C1 segment of cervical spinal cord (tissue), 14 donors: Measurements from ENCODE around the gene PDXP.
"Not testable (repeated sequence)": the region's sequence is repeated elsewhere in the genome, so short reads cannot be mapped to it uniquely, and the experiment has no call there.

Experiments used
- DNase-seq, 14 donors: peaks; one replicate each; lab custom pipeline; 2025; lab: John Stamatoyannopoulos, UW

PDXP gene, protein sequence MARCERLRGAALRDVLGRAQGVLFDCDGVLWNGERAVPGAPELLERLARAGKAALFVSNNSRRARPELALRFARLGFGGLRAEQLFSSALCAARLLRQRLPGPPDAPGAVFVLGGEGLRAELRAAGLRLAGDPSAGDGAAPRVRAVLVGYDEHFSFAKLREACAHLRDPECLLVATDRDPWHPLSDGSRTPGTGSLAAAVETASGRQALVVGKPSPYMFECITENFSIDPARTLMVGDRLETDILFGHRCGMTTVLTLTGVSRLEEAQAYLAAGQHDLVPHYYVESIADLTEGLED

DNA sequence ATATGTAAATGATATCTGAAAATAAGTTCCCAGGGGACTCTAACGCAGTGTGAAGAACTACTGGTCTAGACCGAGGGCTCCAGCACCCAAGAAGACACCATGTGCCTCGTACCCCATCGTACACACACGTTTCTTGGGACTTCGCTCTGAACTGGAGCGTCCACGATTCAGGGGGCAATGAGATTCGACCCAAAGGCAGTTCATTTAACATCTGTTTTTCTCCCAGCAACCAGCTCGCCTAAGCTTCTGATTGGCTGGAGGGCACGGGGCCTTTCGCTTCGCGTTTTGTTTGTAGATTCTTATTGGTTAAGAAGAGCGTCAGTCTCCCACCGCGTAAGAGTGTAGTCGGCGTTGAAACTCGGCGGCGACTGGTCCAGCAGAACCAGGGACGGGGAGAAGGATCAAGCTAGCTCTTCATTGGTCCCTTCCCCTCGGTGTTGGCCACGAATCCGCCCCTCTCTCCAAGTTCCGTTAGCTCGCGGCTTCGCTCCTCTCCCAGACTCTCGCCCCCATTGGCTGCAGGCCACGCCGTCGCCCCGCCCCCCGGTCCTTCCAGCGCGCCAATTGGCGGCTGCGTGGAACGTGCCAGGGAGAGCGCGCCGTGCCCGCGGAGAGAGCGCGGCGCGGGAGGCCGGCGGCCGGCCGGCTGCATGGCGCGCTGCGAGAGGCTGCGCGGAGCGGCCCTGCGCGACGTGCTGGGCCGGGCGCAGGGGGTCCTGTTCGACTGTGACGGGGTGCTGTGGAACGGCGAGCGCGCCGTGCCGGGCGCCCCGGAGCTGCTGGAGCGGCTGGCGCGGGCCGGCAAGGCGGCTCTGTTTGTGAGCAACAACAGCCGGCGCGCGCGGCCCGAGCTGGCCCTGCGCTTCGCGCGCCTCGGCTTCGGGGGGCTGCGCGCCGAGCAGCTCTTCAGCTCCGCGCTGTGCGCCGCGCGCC is at the start of gene PDXP:
PDXP (plus strand) TSS at position 591 of the 933 bp plus-strand sequence; CDS start at position 651, 60 bp downstream.
- DNase-seq, result peak; percentile 88 to 100 (median 96)

DNA sequence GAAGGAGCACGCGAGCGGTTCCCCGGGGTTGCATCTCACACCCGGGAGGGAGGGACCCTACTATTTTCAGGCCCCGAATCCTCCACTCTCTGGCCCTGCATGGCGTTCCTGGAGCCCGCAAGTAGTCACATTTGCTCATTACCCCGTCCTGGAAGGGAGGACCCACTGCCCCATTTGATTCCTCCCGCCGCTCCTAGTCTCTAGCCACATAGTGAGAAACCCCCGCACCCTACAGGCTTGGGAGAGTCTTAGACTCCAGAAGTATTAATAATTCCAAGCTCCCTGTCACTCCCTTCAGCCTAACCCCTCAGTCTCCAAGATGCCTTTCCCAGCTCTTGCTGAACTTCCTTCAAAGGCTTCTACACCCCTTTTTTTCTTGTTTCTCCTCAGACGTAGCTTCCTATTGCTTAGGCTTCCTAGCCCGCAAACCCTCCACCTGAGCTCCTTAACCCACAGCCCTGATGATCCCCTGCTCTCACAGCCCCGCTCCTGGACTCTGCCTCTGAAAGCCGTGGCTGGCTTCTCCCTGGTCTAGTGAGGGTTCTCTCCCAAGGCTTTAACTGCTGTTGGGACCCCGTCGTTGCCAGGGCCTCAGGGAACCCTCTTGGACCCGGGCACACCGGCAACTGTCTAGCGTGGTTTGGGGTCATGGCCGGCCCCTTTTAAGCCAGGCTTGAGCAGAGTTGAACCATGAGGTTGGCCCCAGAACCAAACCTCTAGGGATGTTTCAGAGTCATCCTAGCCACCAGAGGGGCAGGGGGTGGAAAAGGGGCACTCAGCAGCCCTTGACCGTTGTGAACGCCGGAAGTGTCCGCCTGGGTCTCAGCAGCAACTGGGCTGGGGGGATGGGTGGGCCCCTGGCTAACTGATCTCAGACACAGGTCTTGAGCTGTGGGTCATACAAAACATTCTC is 49.0 kb upstream of the PDXP start:
- peak in 4 of 14 donors; percentile 38 to 61 (median 42) for DNase-seq

DNA sequence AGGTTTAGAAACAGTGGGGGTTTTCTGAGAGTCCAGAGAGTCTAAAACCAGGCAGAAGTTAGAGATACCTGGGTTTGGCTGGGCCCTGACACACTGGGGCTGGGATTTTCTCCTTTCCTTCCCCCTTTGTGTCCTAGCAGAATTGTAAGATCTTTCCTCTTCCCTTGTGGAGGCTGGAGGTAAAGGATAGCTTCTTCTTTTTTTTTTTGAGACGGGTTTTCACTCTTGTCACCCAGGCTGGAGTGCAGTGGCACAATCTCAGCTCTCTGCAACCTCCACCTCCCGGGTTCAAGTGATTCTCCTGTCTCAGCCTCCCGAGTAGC is 48.4 kb upstream of the PDXP start:
- not testable (repeated sequence) for DNase-seq

- peak in 7 of 14 donors; percentile 6 to 47 (median 34) for DNase-seq
Measured at GRCh38 chr22:37610480-37611129, 47.9 kb upstream of the PDXP start.

GRCh38 chr22:37611207-37611606 is 47.3 kb upstream of the PDXP start:
- DNase-seq, result no peak

GRCh38 chr22:37616201-37617083 is 42.1 kb upstream of the PDXP start:
- no peak for DNase-seq

DNA sequence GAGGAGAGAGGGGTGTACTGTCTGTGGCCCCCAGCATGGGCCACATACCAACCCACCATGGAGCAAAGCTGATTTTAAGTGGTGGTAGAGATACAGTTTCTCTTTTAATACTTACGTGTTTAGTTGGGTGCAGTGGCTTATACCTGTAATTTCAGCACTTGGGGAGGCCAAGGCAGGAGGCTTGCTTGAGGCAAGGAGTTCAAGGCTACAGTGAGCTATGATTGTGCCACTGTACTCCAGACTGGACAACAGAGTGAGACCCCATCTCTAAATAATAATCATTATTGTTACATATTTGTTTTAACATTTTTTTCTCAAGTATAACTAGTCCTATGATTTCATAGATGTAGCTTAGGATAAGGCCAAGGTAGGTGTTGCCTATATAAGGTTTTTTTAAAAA is 41.1 kb upstream of the PDXP start:
- no peak for DNase-seq

- DNase-seq, result no peak
Measured at GRCh38 chr22:37618072-37618656, 40.4 kb upstream of the PDXP start.

DNA sequence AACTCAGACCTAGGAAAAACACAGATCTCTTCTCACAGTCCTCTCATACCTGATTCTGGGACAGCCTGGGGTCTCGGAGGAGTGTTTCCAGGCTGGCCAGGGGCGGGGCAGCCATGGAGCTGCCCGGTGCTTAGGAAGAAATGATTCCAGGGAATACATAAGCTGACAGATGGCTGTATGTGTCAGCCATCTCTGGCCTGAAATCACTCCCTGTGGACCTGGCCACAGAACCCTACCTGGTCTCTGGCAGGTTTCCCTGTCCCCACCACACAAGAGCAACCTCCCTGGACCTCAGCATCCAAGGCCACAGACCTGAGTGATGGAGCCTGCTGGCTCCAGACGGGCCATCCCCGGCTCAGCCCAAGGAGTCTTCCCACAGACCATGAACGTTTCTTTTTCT is 39.8 kb upstream of the PDXP start:
- peak in 1 of 14 donors; percentile 86 for DNase-seq

DNA sequence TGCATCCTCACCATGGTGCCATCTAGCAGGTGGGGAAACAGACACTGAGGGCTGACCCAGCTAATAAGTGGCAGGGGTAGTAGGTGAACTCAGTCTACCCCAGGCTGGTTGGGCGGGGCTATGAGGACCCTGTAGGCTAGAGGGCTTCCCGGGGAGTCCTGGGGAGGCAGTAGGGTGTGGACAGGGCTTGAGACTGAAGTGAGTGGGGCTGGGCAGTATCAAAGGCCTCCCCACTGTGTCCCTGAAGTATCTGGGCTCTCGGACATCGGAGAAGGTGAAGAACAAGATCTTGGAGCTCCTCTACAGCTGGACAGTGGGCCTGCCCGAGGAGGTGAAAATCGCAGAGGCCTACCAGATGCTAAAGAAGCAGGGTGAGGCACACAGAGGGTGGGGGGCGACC is 38.5 kb upstream of the PDXP start:
- no peak for DNase-seq

DNA sequence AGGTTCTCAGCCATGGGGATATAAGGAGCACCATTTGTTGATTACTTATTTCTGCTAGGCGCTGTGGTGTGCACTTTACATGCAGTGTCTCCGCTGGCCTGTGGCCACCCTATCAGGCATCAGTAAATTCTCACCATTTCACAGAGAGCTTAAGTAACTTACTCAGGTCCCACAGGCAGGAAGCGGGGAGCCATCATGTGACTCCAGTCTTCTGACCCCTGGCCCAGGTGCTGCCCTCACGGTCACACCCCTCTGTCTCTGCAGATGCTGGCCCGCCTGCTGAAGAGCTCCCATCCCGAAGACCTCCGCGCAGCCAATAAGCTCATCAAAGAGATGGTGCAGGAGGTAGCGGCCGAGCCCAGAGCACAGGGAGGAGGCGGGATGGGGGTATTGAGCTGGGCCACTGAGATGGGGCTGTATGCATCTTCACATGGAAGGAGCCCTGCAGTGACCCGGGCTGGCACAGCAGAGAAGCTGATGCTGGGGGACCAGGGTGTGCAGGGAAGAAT is 37.1 kb upstream of the PDXP start:
- DNase-seq, result no peak

GRCh38 chr22:37623075-37624016 is 35.2 kb upstream of the PDXP start:
- peak in 6 of 14 donors; percentile 26 to 53 (median 35) for DNase-seq

DNA sequence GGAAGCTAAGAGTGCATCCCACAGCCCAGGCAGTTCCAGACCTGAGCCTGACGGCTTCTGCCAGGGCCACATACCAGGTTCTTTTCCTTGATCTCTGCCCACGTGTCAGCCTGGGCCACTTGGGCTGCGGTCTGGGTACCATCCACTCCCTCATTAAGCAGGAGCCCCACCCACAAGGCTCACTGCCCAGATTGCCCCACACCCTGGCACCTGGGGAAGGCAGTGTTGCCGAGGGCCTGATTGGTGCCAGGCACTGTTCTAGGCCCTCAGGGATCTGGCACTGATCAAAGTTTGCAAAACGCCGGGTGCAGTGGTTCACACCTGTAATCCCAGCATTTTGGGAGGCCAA is 34.5 kb upstream of the PDXP start:
- DNase-seq, result no peak

DNA sequence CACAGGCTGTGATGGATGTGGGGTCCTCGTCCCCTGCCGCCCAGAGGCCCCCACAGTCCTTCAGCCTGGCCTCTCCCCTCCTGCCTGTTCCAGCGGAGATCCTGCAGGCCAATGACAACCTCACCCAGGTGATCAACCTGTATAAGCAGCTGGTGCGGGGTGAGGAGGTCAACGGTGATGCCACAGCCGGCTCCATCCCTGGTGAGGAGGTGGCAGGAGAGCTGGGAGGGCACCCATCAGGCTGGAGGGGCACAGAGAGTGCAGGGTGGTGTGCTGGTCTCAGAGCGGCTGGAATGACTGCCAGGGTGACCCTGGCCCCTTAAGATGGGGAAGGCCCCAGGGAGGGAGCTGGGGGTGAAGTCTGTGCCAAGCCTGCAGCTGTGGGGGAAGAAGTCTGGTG is 33.6 kb upstream of the PDXP start:
- DNase-seq, result no peak

DNA sequence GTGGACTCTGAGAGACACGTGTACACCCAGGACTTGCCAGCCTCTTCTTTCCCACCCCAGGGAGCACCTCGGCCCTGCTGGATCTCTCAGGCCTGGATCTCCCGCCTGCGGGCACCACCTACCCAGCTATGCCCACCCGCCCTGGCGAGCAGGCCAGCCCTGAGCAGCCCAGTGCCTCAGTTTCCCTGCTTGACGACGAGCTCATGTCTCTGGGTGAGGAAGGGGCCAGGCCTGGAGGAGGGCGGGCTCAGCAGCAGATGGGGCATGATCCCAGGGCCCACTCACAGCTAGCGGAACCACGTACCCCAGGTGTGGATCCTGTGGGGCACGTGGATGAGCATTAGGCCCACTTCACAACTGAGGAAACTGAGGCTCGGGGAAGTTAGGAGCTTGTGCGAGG is 32.8 kb upstream of the PDXP start:
- DNase-seq, result no peak

GRCh38 chr22:37626144-37626543 is 32.4 kb upstream of the PDXP start:
- peak in 5 of 14 donors; percentile 12 to 65 (median 20) for DNase-seq

GRCh38 chr22:37626556-37627075 is 31.9 kb upstream of the PDXP start:
- DNase-seq, result no peak

- DNase-seq, result no peak
Measured at GRCh38 chr22:37627121-37627520, 31.4 kb upstream of the PDXP start.
